ENCODE results near the gene SEMA4B.
A peak's percentile ranks its signal among the peaks of the same experiment; 100 is the strongest.
"Not testable (repeated sequence)": the region's sequence is repeated elsewhere in the genome, so short reads cannot be mapped to it uniquely, and the experiment has no call there.

Gene SEMA4B

GRCh38 chr15:90261811-90262210, 60.7 kb downstream of the SEMA4B start:
- DNase-seq (ENCODE audit: low read depth in 2 of 2), result no peak

DNA sequence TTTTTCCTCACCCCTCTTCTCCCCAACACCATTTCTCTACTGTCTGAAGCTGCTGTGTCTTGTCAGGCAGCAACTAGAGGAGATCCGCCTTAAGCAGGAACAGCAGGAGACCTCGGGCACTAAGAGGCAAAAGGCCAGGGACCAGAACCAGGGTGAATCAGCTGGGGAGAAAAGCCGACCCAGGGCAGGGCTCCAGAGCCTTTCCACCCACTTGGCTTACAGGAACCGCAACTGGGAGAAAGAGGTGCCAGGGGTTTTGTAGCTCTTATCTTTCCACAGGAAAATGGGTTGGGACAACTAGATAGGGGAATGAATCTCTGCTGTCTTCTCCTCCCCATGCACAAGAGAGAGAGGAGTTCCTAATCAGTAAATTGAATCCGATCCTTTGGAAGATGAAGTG, 61.3 kb downstream of the SEMA4B start:
- DNase-seq (ENCODE audit: low read depth in 2 of 2), result no peak

GRCh38 chr15:90264671-90265070, 63.5 kb downstream of the SEMA4B start:
- DNase-seq (ENCODE audit: low read depth in 2 of 2), result no peak

GRCh38 chr15:90265271-90266060, 64.3 kb downstream of the SEMA4B start, which contains the start of gene NGRN:
TSS of gene NGRN (plus strand) at chr15:90265672. CDS start at chr15:90265713, 41 bp downstream.
- peak; percentile 84 to 85 for DNase-seq (ENCODE audit: low read depth in 2 of 2)

DNA sequence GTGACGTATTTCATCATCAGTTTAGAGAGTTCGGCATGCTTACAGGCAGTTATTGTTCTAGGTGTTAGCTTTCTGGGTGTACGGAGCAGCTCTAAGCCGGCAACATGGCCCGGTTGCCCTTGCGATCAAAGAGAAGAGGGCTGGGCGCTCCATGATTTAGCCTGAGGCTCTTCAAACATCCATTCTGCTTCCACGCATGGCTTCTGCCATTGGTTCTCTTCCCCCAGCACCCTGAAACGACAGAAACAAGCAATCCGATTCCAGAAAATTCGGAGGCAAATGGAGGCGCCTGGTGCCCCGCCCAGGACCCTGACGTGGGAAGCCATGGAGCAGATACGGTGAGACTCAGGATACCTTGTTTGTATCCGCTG, 64.9 kb downstream of the SEMA4B start:
- DNase-seq (ENCODE audit: low read depth in 2 of 2), result peak in 1 of 2 donors; percentile 31

DNA sequence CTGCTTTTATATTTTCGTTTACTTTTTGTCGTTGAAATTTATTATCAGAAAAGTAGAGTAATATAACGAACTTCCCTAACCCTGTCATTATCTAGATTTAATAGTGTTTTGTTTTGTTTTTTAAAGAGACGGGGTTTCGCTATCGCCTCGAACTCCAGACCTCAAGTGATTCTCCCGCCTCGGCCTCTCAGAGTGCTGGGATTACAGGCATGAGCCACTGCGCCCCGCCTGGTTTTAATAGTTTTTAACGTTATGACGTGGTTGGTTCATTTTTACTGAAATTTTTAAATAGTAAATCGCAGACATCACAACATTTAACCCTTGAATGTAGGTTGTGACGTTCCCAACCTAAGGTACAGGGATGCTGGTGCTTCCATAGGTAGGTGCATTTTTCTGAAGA, 65.4 kb downstream of the SEMA4B start:
- DNase-seq (ENCODE audit: low read depth in 2 of 2), result no peak

DNA sequence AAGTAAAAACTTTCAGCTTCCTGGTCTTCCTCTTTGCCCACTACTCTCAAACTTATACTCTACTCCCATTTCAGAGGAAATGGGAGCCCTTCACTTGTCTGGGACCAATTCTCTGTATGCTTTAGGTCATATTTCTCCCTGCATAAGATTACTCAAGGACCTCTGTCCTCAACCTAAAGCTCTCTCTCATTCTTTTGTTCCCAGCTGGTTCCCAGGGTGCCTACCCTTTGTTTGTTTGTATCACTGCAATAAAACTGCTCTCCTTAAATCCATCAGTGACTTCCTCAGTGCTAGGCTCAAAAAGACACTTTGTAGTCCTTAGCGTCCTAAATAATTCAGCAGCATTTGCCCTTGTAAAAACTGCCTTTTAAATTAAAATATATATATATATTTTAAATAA, 67.3 kb downstream of the SEMA4B start:
- DNase-seq (ENCODE audit: low read depth in 2 of 2), result no peak

GRCh38 chr15:90270502-90271150, 69.5 kb downstream of the SEMA4B start:
- DNase-seq (ENCODE audit: low read depth in 2 of 2), result no peak

- no peak for DNase-seq (ENCODE audit: low read depth in 2 of 2)
Observed at GRCh38 chr15:90271459-90272166, 70.5 kb downstream of the SEMA4B start.

GRCh38 chr15:90278467-90278866, 77.3 kb downstream of the SEMA4B start:
- not testable (repeated sequence) for DNase-seq (ENCODE audit: low read depth in 2 of 2)

Measured in activated CD4-positive, alpha-beta T cell treated with anti-CD3 and anti-CD28 coated beads for 24 hours (primary cell).